ENCODE measurements around the gene TTLL3.

Gene TTLL3

DNA sequence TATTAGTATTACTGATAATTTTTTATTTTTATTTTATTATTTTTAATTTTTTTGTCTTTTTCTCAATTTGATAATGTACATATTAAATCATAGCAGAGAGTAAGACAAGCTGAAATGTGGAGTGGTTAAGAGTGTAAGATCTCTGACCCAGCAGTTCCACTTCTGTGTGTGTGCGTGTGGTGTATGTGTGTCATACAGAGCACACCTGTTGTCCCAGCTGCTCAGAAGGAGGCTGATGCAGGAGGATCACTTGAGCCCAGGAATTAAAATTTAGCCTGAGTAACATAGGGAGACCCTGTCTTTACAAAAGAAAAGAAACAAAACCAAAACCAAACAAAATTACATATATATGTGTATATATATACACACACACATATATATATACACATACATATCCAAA, 71.4 kb downstream of the TTLL3 start:
- H3K4me3 ChIP-seq (ENCODE audit: low read depth, low read length) = no peak overlapping the region
- TF ChIP-seq, protein P1, sequence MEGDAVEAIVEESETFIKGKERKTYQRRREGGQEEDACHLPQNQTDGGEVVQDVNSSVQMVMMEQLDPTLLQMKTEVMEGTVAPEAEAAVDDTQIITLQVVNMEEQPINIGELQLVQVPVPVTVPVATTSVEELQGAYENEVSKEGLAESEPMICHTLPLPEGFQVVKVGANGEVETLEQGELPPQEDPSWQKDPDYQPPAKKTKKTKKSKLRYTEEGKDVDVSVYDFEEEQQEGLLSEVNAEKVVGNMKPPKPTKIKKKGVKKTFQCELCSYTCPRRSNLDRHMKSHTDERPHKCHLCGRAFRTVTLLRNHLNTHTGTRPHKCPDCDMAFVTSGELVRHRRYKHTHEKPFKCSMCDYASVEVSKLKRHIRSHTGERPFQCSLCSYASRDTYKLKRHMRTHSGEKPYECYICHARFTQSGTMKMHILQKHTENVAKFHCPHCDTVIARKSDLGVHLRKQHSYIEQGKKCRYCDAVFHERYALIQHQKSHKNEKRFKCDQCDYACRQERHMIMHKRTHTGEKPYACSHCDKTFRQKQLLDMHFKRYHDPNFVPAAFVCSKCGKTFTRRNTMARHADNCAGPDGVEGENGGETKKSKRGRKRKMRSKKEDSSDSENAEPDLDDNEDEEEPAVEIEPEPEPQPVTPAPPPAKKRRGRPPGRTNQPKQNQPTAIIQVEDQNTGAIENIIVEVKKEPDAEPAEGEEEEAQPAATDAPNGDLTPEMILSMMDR (IDR thresholded peaks at IDR 0.05; ENCODE audit: low read depth, low read length, missing control alignments) = no peak
- DNase-seq (ENCODE audit: low read depth) = no peak

GRCh38 chr3:9883706-9884554, 73.9 kb downstream of the TTLL3 start:
- TF ChIP-seq, protein P1 (IDR thresholded peaks at IDR 0.05; ENCODE audit: low read depth, low read length, missing control alignments) = no peak
- H3K4me3 ChIP-seq (ENCODE audit: low read depth, low read length) = no peak overlapping the region
- no peak for DNase-seq (ENCODE audit: low read depth)

DNA sequence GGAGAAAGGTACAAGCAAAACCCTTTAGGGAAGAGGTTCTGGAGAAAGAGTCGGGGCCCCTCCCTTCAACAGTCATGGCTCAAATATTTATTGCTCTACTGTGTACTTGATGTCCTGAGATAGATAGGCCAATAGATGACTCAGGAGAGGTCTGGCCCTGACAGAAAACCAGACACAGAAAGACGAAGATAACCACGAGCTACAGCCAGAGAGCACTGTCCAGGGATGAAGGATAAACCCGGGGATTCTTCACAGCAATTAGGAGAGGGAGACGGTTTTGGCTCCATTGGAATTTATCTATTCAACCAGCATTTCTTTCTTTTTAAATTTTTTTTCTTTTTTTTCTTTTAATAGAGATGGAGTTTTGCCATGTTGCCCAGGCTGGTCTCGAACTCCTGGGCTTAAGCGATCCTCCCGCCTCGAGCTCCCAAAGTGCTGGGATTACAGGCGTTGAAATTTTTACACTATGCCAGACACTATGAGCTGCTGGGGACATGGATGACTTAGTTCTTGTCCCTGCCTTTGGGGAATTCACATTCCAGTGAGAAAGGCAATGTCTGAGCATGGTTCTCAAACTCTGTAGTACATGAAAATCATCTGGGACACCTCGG, 74.6 kb downstream of the TTLL3 start:
- no peak for DNase-seq (ENCODE audit: low read depth)

More for the DNA sequence above, 74.6 kb downstream of the TTLL3 start:
- TF ChIP-seq, protein P1 (IDR thresholded peaks at IDR 0.05; ENCODE audit: low read depth, low read length, missing control alignments) = no peak
- H3K4me3 ChIP-seq (ENCODE audit: low read depth, low read length) = no peak overlapping the region

Measured in GM12864 (cell line).